GM18951 (cell line): ENCODE measurements around the gene FBXL20.

ENCODE experiments used
- POLR2A ChIP-seq: IDR thresholded peaks from 4 replicates; pipeline ENCODE4 v1.6.1; 2011; ENCODE audit warnings: mild to moderate bottlenecking; ENCODE audit not compliant: insufficient read length, insufficient read depth; ENCODE audit errors: extremely low read depth
- in situ Hi-C: fragments of 300-500 bp; cut with MboI; formaldehyde crosslinking; loops from one replicate; pipeline ENCODE4 v1.12.0; 2022; ENCODE audit warnings: low sequenced_read_pairs, mixed read lengths, inconsistent platforms; ENCODE audit not compliant: unreplicated experiment

Gene FBXL20

GRCh38 chr17:39212841-39213480, 188.5 kb downstream of the FBXL20 start:
- no peak for TF ChIP-seq POLR2A
- in situ Hi-C loops = no loop called here

GRCh38 chr17:39212195-39212810, 189.1 kb downstream of the FBXL20 start:
- TF ChIP-seq POLR2A = no peak
- in situ Hi-C loops = no loop called here

DNA sequence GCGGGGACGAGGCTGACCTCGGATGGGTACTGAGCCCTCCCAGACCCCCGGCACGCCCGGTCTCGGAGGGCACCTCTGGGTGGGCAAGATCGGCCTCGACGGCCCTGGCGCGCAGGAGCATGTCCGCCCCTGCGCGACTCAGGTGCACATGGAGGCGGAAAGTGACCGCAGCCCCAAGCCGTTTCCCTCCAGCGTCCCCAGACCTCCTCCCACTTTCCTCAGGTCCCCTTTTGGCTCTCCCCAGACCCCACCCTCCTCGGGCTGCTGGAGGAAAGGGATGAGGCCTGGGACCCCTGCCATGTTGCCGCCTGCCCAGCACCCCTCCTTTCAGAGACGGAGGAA, 191.4 kb downstream of the FBXL20 start:
- in situ Hi-C loops = no loop called here
- TF ChIP-seq POLR2A = no peak

DNA sequence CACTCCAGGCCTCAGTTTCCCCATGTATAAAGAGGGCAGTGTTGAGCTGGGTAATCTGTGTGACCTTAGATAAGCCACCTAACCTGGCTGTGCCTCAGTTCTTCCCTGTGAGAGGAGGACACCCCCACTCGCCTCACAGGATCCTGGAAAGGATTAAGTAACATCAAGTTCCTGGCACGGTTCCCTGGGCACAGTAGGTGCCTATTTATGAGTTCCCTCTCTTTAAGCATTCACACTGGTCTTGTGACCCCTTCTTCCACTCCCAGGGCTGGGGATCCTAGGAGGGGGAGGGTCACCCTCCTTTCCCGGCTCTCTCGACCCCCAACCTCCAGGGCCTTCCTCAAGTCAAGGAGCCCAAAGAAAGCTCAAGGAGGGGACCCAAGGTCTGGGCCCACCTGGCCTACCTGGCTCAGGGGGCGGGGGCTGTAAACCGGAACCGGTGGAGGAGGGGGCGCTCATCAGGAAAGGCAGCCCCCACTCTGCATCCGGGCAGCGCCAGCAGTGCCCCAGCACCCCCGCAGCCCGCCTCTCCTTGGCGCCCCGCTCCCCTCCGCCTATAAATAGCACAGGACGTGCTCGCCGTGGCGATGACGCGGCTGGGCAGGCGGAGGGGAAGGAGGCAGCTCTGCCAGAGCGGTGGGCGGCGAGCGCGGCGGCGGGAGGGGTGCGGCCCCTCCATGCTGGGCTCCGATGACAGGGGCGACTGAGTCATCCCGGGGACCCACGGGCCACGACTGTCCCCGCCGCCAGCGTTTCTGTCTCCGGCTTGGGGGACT, 191.9 kb downstream of the FBXL20 start:
- TF ChIP-seq POLR2A = no peak
- in situ Hi-C loops = loop anchor here (5.0 kb wide), 1 partner anchor 33 kb away; no protein-coding TSS in a partner anchor

- no peak for TF ChIP-seq POLR2A
- in situ Hi-C loops = loop anchor here (5.0 kb wide), 1 partner anchor 33 kb away; no protein-coding TSS in a partner anchor
Measured at GRCh38 chr17:39208893-39209292, 192.5 kb downstream of the FBXL20 start.

DNA sequence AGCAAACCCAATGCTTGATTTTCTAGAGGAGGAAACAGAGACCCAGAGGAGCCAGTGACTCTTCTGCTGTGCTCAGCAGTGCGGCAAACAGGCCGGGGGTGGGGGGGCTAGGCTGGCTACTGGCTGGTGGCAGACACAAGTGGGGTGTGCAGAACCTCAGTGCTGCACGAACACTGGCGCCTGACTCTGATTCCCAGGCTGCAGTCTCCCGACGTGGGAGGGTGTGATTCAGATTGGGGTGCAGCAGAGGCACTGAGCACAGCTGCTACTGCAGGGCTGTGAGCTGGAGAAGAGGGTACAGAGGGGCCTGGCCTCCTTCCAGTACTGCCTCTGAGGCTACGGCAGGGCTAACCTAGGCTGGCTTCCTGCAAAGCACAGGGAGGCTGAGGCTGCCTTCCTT, 193.3 kb downstream of the FBXL20 start:
- in situ Hi-C loops = loop anchor here (5.0 kb wide), 1 partner anchor 34 kb away; no protein-coding TSS in a partner anchor
- TF ChIP-seq POLR2A = no peak

DNA sequence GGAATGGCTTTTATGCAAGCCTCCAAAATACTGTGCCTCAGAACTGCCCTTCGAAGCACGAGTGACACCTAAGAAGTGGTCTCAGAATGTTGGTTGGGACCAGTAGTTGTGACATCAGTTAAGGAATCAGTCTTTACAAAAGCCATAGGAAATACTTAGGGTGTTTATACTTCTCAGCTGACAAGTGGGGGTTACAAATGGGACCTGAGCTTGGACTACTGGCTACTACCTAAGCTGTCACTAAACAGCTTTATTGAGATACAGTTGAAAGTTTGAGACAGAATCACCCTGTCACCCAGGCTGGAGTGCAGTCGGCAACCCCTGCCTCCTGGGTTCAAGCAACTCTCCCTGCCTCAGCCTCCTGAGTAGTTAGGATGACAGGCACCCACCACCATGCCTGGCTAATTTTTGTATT, 196.3 kb downstream of the FBXL20 start:
- in situ Hi-C loops = loop anchor here (5.0 kb wide), 1 partner anchor 37 kb away; no protein-coding TSS in a partner anchor
- TF ChIP-seq POLR2A = no peak

DNA sequence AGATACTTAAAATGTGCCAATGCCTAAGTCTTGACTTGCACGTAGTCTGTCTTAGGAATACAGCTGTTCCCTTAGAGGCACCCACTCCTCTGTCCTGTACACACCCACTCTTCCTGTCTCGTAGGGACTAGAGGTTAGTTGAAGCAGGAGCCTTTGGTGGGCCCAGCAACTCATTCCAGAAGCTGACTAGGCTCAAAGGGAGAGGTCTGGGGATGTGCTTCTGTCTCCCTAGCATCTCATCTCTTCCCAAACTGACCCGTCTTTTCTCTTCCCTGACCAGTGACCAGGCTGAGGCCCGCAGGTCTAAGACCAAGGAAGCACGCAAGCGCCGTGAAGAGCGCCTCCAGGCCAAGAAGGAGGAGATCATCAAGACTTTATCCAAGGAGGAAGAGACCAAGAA, 197.2 kb downstream of the FBXL20 start:
- TF ChIP-seq POLR2A = no peak
- in situ Hi-C loops = no loop called here
